Activated T-helper 1 cell treated with anti-CD3 and anti-CD28 coated beads, Interleukin-12 subunit alpha, Interleukin-12 subunit beta, Interleukin-2, Interleukin-4 antibody, amounts not matched to agents 30 ng/mL and 10 ng/mL and 1 ng/mL, durations not matched to agents 14 hours and 24 hours and 36 hours (primary cell): Measurements from ENCODE around the gene MPPE1. TPM values are rescaled to one million over a fixed set of nuclear protein-coding genes. Genes with fewer than 3 reads are reported as not detected.
"Not testable (repeated sequence)": the region's sequence is repeated elsewhere in the genome, so short reads cannot be mapped to it uniquely, and the experiment has no call there.

ENCODE experiments used
- DNase-seq: peaks from one replicate; pipeline ENCODE4 v3.0.0; 2021; ENCODE audit warnings: low spot score
- H3K27ac Mint-ChIP-seq: one replicate; pipeline ENCODE4 v1.8.0; 2021; ENCODE audit warnings: mild to moderate bottlenecking, mixed read lengths
- H3K27me3 Mint-ChIP-seq: one replicate; pipeline ENCODE4 v1.8.0; 2022; ENCODE audit warnings: mild to moderate bottlenecking, moderate library complexity, mixed read lengths; ENCODE audit not compliant: insufficient read depth
- H3K36me3 Mint-ChIP-seq: one replicate; pipeline ENCODE4 v1.8.0; 2021; ENCODE audit warnings: low read depth, mixed read lengths
- H3K4me1 Mint-ChIP-seq: one replicate; pipeline ENCODE4 v1.8.0; 2021; ENCODE audit warnings: low read depth, mixed read lengths
- H3K4me3 Mint-ChIP-seq: one replicate; pipeline ENCODE4 v1.8.0; 2021; ENCODE audit warnings: mild to moderate bottlenecking, moderate library complexity, mixed read lengths
- H3K9me3 Mint-ChIP-seq: one replicate; pipeline ENCODE4 v1.8.0; 2021; ENCODE audit warnings: mixed read lengths
- intact Hi-C: fragments of 100-400 bp; cut with micrococcal nuclease; formaldehyde crosslinking; loops from one replicate; pipeline ENCODE4 v1.15.1; 2024
- total RNA-seq: library from RNA; stranded (reverse); gene quantifications from 2 replicates; pipeline ENCODE4 v1.2.3, GENCODE V29; 2022

The MPPE1 gene
- total RNA-seq, 1 donor from 2014 or later = 45.8 TPM

GRCh38 chr18:11945834-11946659 lies 37.9 kb upstream of the MPPE1 start:
- not testable (repeated sequence) for H3K4me1 Mint-ChIP-seq, H3K4me3 Mint-ChIP-seq, H3K27ac Mint-ChIP-seq, H3K9me3 Mint-ChIP-seq, H3K27me3 Mint-ChIP-seq, H3K36me3 Mint-ChIP-seq, DNase-seq
- intact Hi-C loops = loop anchor here (2.0 kb wide), 1 partner anchor 37 kb away; the partner anchor contains the start of gene MPPE1

GRCh38 chr18:11944786-11945185 lies 36.7 kb upstream of the MPPE1 start:
- H3K4me1 Mint-ChIP-seq = peaks cover 5% of the 10 kb centered on the region

GRCh38 chr18:11944252-11944651 lies 36.1 kb upstream of the MPPE1 start:
- H3K4me1 Mint-ChIP-seq = peaks cover 5% of the 10 kb centered on the region
- H3K27me3 Mint-ChIP-seq = peaks cover 2% of the 10 kb centered on the region
- DNase-seq = no peak
- intact Hi-C loops = no loop called here
- no peak overlapping the region for H3K27ac Mint-ChIP-seq
- H3K9me3 Mint-ChIP-seq = no peaks in the 10 kb centered on the region
- no peak overlapping the region for H3K4me3 Mint-ChIP-seq
- H3K36me3 Mint-ChIP-seq = no peaks in the 10 kb centered on the region

More at GRCh38 chr18:11944786-11945185, 36.7 kb upstream of the MPPE1 start:
- DNase-seq = no peak
- no peaks in the 10 kb centered on the region for H3K9me3 Mint-ChIP-seq
- peaks cover 2% of the 10 kb centered on the region for H3K27me3 Mint-ChIP-seq
- intact Hi-C loops = no loop called here
- no peaks in the 10 kb centered on the region for H3K36me3 Mint-ChIP-seq
- H3K4me3 Mint-ChIP-seq = no peak overlapping the region
- no peak overlapping the region for H3K27ac Mint-ChIP-seq

- intact Hi-C loops = no loop called here
- Mint-ChIP-seq H3K27ac (no peak overlapping the region), H3K9me3 (no peaks in the 10 kb centered on the region), H3K36me3 (no peaks in the 10 kb centered on the region), H3K4me1 (peaks cover 5% of the 10 kb centered on the region), H3K27me3 (peaks cover 2% of the 10 kb centered on the region), H3K4me3 (no peak overlapping the region)
- DNase-seq = no peak
Measured at GRCh38 chr18:11943551-11943950, 35.4 kb upstream of the MPPE1 start.

DNA sequence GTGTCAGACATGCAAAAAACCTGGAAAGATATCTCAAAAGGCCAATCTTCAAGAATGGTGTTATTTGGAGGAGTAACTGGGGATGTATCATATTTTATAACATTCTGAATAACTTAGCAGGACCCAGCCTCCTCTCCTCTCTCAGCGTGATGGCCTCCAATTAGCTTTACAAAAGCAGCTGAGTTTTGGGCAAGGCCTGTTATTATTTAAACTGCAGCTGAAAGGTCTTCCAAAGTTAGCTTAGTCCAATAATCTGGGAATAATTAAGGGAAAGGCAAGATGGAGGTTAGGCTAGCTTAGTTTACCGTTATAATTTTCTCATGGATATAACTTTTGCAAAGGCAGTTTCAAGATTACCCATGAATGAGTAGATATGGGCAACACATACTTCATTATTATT lies 32.8 kb upstream of the MPPE1 start:
- DNase-seq = no peak
- Mint-ChIP-seq H3K9me3 (no peaks in the 10 kb centered on the region), H3K27me3 (peaks cover 8% of the 10 kb centered on the region), H3K36me3 (no peaks in the 10 kb centered on the region), H3K4me1 (no peaks in the 10 kb centered on the region), H3K4me3 (no peak overlapping the region), H3K27ac (no peak overlapping the region)
- intact Hi-C loops = no loop called here

DNA sequence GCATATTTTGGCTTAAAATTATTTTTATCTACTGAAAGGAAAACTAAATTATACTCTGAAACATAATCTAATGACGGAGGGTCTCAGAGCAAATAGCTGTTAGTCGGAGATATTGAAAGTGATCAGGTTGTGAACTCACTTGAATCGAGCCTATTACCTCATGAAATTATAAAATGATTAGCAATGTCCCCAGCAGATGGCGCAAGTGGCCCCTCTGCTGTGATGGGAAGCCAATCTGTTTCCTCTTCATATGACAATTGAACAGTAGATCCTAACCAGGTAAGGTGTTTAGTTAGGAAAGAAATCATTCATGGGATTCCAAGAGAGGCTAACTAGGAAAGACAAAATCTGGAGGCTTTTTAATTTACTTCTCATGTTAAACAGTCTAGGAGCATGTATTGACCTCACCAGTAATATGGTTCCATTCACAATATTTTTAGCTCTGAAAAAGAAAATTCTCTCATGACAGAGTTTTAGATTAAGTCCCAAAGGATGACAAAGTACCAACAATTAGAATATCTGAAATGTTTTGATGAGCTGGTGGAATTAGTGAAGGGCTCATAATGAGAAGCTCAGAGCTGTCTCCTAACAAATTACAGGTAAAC lies 29.9 kb upstream of the MPPE1 start:
- DNase-seq = peak; percentile 62
- no peak overlapping the region for H3K27ac Mint-ChIP-seq
- no peaks in the 10 kb centered on the region for H3K36me3 Mint-ChIP-seq
- H3K4me3 Mint-ChIP-seq = no peak overlapping the region
- intact Hi-C loops = loop anchor here (1.0 to 5.0 kb wide), 6 partner anchors 43 to 299 kb away; partner anchors contain the start of gene IMPA2
- peaks cover 8% of the 10 kb centered on the region for H3K27me3 Mint-ChIP-seq
- no peaks in the 10 kb centered on the region for H3K9me3 Mint-ChIP-seq
- H3K4me1 Mint-ChIP-seq = no peaks in the 10 kb centered on the region

- intact Hi-C loops = no loop called here
Measured at GRCh38 chr18:11932393-11932792, 24.3 kb upstream of the MPPE1 start.

DNA sequence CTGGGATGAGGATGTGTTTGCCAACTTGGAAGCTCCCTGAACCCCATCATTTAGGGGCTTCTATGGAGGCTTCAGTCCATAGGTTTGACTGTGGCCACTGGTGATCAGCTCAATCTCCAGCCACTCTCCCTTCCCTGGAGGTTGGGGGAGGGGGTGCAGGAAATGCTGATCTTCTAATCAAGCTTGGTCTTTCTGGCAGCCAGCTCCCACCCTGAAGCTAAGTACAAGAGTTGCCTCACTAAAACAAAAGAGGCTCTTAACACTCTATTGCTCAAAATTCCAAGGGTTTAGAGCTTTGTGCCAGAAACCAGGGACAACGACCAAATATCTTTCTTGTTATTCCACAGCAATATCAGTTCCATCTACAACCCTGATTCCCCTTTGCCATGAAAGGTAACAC lies 19.4 kb upstream of the MPPE1 start:
- H3K27ac Mint-ChIP-seq = no peak overlapping the region
- intact Hi-C loops = no loop called here
- no peaks in the 10 kb centered on the region for H3K4me1 Mint-ChIP-seq

More at GRCh38 chr18:11932393-11932792, 24.3 kb upstream of the MPPE1 start:
- H3K27ac Mint-ChIP-seq = no peak overlapping the region
- no peaks in the 10 kb centered on the region for H3K4me1 Mint-ChIP-seq
- no peaks in the 10 kb centered on the region for H3K9me3 Mint-ChIP-seq
- DNase-seq = no peak
- no peak overlapping the region for H3K4me3 Mint-ChIP-seq
- peaks cover 6% of the 10 kb centered on the region for H3K27me3 Mint-ChIP-seq
- H3K36me3 Mint-ChIP-seq = no peaks in the 10 kb centered on the region

GRCh38 chr18:11925800-11926481 lies 17.8 kb upstream of the MPPE1 start:
- H3K4me3 Mint-ChIP-seq = no peak overlapping the region
- intact Hi-C loops = no loop called here
- H3K9me3 Mint-ChIP-seq = no peaks in the 10 kb centered on the region
- no peaks in the 10 kb centered on the region for H3K36me3 Mint-ChIP-seq
- H3K4me1 Mint-ChIP-seq = peaks cover 6% of the 10 kb centered on the region
- peaks cover 9% of the 10 kb centered on the region for H3K27me3 Mint-ChIP-seq
- DNase-seq = no peak
- H3K27ac Mint-ChIP-seq = no peak overlapping the region

More for the DNA sequence above, 19.4 kb upstream of the MPPE1 start:
- H3K27me3 Mint-ChIP-seq = peaks cover 11% of the 10 kb centered on the region
- no peaks in the 10 kb centered on the region for H3K36me3 Mint-ChIP-seq
- H3K4me3 Mint-ChIP-seq = no peak overlapping the region
- no peak for DNase-seq
- no peaks in the 10 kb centered on the region for H3K9me3 Mint-ChIP-seq

DNA sequence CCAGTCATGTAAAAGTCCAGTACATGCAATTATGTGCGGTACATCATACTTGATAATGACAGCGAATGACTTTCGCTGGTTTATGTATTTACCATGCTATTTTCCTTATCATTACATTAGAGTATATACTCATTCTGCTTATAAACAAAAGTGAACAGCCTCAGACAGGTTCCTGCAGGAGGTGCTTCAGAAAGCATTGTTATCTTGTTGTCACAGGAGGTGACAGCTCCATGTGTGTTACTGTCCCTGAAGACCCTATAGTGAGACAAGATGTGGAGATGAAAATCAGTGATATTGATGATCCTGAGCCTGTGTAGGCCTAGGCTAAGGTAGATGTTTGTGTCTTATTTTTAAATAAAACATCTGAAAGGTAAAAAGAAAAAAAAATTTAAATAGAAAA lies 15.3 kb upstream of the MPPE1 start:
- H3K9me3 Mint-ChIP-seq = no peaks in the 10 kb centered on the region
- H3K4me3 Mint-ChIP-seq = no peak overlapping the region
- intact Hi-C loops = no loop called here
- H3K27ac Mint-ChIP-seq = no peak overlapping the region
- H3K27me3 Mint-ChIP-seq = peaks cover 9% of the 10 kb centered on the region
- H3K36me3 Mint-ChIP-seq = no peaks in the 10 kb centered on the region
- H3K4me1 Mint-ChIP-seq = peaks cover 6% of the 10 kb centered on the region
- DNase-seq = no peak

DNA sequence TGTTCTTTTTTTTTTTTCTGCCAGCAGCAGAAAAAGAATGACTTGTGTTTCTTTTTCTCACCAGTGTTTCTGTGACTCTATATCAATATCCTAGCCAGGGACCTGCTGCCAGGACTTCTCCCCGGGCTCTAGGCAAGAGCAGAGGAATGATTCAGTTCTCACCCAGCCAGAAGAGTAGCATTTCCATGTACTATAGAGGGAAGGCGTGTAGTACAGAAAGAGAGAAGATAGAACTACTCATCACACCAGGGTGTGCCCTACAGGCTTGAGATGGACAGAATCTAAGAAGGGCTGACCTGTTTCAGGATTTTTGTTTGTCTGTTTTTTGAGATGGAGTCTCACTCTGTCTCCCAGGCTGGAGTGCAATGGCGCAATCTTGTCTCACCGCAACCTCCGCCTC lies 11.4 kb upstream of the MPPE1 start:
- H3K36me3 Mint-ChIP-seq, H3K9me3 Mint-ChIP-seq, H3K4me3 Mint-ChIP-seq, H3K27me3 Mint-ChIP-seq, DNase-seq, intact Hi-C loops, H3K27ac Mint-ChIP-seq: not testable (repeated sequence)
- H3K4me1 Mint-ChIP-seq = peaks cover 16% of the 10 kb centered on the region

- H3K27me3 Mint-ChIP-seq, H3K27ac Mint-ChIP-seq, H3K4me3 Mint-ChIP-seq, DNase-seq, H3K9me3 Mint-ChIP-seq, intact Hi-C loops, H3K36me3 Mint-ChIP-seq: not testable (repeated sequence)
- peaks cover 16% of the 10 kb centered on the region for H3K4me1 Mint-ChIP-seq
Measured at GRCh38 chr18:11916880-11917279, 8.8 kb upstream of the MPPE1 start.

DNA sequence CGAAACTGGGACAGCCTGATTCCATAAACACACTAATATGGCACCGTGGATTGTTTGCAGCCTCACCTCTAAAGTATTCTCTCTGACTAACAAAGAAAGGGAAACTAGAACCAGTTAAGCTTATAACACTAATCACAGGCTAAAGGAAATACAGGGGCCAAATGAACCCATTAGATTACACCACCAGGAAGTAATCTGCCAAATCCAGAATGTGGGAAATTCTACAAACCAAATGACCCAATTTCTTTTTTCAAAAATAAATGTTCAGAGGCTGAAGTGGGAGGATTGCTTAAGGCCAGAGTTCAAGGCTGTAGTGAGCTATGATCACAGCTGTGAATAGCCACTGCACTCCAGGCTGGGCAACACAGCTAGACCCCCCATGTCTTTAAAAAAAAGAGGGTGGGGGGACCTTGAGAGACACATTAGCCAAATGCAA lies 1.5 kb upstream of the MPPE1 start:
- intact Hi-C loops = loop anchor here (2.0 to 5.0 kb wide), 7 partner anchors 37 to 1379 kb away; partner anchors contain the start of genes AFG3L2, CEP192 and TUBB6
- no peak for DNase-seq
- Mint-ChIP-seq H3K36me3 (no peaks in the 10 kb centered on the region), H3K9me3 (no peaks in the 10 kb centered on the region), H3K4me1 (peaks cover 28% of the 10 kb centered on the region), H3K27me3 (no peaks in the 10 kb centered on the region), H3K4me3 (peak overlapping the region; percentile 85), H3K27ac (peak overlapping the region; percentile 76)
